Eye (tissue), 1 donor: ENCODE data around the gene CDHR4.
A peak's percentile ranks its signal among the peaks of the same experiment; 100 is the strongest.
"Not testable (repeated sequence)": the region's sequence is repeated elsewhere in the genome, so short reads cannot be mapped to it uniquely, and the experiment has no call there.

ENCODE experiments used
- DNase-seq: peaks from one replicate; pipeline ENCODE4 v3.0.0-alpha.2; 2015

CDHR4 gene

GRCh38 chr3:49802719-49803464 lies 3.2 kb upstream of the CDHR4 start, which contains the start of gene INKA1:
Gene INKA1, plus strand, starts transcription at chr3:49803261. Its CDS starts 132 bp downstream, at chr3:49803393.
- peak; percentile 96 for DNase-seq

- no peak for DNase-seq
Measured at GRCh38 chr3:49801160-49801559, 1.5 kb upstream of the CDHR4 start.

- no peak for DNase-seq
Measured at GRCh38 chr3:49799105-49799504, 568 bp downstream of the CDHR4 start.

GRCh38 chr3:49794926-49795905 lies 4.5 kb downstream of the CDHR4 start:
- no peak for DNase-seq

- DNase-seq: no peak
Measured at GRCh38 chr3:49794431-49794830, 5.2 kb downstream of the CDHR4 start.

- DNase-seq: no peak
Measured at GRCh38 chr3:49793486-49794085, 6.1 kb downstream of the CDHR4 start.

- DNase-seq: no peak
Measured at GRCh38 chr3:49792371-49793150, 7.1 kb downstream of the CDHR4 start.

GRCh38 chr3:49791571-49791970 lies 8.1 kb downstream of the CDHR4 start:
- no peak for DNase-seq

GRCh38 chr3:49790626-49791411 lies 8.9 kb downstream of the CDHR4 start:
- DNase-seq: no peak

- DNase-seq: no peak
Measured at GRCh38 chr3:49788056-49788455, 11.6 kb downstream of the CDHR4 start.

GRCh38 chr3:49787536-49787935 lies 12.1 kb downstream of the CDHR4 start:
- no peak for DNase-seq

GRCh38 chr3:49787182-49787464 lies 12.6 kb downstream of the CDHR4 start:
- DNase-seq: no peak

- DNase-seq: peak; percentile 100
Measured at GRCh38 chr3:49786357-49787181, 13.1 kb downstream of the CDHR4 start, which contains the start of gene IP6K1. Gene IP6K1, minus strand, starts transcription at chr3:49786542. Its CDS starts 38,502 bp downstream, at chr3:49748040.

GRCh38 chr3:49785565-49786356 lies 13.9 kb downstream of the CDHR4 start:
- DNase-seq: no peak

- DNase-seq: not testable (repeated sequence)
Measured at GRCh38 chr3:49782277-49782676, 17.4 kb downstream of the CDHR4 start.

GRCh38 chr3:49781415-49782199 lies 18.1 kb downstream of the CDHR4 start:
- no peak for DNase-seq

GRCh38 chr3:49780975-49781365 lies 18.7 kb downstream of the CDHR4 start:
- not testable (repeated sequence) for DNase-seq

GRCh38 chr3:49780080-49780974 lies 19.3 kb downstream of the CDHR4 start:
- DNase-seq: no peak
